Transverse colon (tissue), 3 donors: ENCODE measurements around the gene C6orf62.

Experiments used
- CTCF ChIP-seq, 5 experiments: fragments of 200-600 bp in 3 of 5; fragments of 450-650 bp in 2 of 5; sonication (generic) in 3 of 5; IDR thresholded peaks; 1 replicate in 2 of 5; 2 replicates in 3 of 5; pipeline ENCODE4 v1.5.1; 2016 to 2017; ENCODE audit warnings: antibody characterized with exemption in 5 of 5, inconsistent platforms in 3 of 5, mild to moderate bottlenecking in 2 of 5, moderate library complexity in 1 of 5
- EP300 ChIP-seq: sonication (generic); formaldehyde crosslinking; IDR thresholded peaks from one replicate; pipeline ENCODE4 v1.6.1; 2017; ENCODE audit warnings: antibody characterized with exemption, low read depth
- POLR2A ChIP-seq: fragments of 450-650 bp; IDR thresholded peaks from one replicate; pipeline ENCODE4 v1.6.1; 2016; ENCODE audit warnings: antibody characterized with exemption, mild to moderate bottlenecking, moderate library complexity

- TF ChIP-seq EP300: no peak
- TF ChIP-seq CTCF (IDR thresholded peaks at IDR 0.05): no peak
- TF ChIP-seq POLR2A: no peak
Measured at GRCh38 chr6:24692415-24692814, 26.5 kb downstream of the C6orf62 start.
